DMS153 (cell line): Measurements from ENCODE around the gene ART5.

Source experiments
- DNase-seq: peaks from one replicate; lab custom pipeline; 2025; lab: John Stamatoyannopoulos, UW

Gene ART5, protein sequence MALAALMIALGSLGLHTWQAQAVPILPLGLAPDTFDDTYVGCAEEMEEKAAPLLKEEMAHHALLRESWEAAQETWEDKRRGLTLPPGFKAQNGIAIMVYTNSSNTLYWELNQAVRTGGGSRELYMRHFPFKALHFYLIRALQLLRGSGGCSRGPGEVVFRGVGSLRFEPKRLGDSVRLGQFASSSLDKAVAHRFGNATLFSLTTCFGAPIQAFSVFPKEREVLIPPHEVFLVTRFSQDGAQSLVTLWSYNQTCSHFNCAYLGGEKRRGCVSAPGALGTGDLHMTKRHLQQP

DNA sequence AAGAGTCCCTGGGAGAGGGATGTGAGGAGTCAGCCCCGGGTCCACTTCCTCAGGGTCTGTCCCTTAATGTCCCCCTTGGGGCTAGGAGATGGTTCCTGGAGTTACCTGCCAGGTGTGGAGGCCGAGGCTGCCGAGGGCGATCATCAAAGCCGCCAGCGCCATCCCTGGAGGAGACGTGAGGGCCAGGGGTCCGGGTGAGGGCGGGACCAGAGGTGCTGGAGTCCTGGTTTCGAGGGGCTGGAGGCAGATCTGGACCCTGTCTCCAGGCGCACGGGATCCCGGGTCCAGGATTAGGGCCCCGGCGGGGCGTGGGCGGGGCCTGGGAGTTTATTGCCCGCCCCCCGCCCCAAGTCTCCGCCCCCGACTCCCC, at the start of gene ART5:
Gene ART5 (minus strand): TSS at position 292 of the 370 bp plus-strand sequence. CDS start 130 bp downstream, at position 162.
- no peak for DNase-seq

DNA sequence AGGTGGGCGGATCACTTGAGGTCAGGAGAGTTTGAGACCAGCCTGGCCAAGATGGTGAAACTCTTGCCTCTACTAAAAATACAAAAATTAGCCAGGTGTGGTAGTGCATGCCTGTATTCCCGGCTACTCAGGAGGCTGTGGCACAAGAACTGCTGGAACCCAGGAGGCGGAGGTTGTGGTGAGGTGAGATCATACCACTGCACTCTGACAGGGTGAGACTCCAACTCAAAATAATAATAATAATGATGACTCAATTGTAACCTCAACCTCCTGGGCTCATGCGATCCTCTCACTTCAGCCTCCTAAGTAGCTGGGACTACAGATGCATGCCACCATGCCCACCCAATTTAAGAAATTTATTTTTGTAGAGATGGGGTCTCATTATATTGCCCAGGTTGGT, 45.0 kb upstream of the ART5 start:
- no peak for DNase-seq

DNA sequence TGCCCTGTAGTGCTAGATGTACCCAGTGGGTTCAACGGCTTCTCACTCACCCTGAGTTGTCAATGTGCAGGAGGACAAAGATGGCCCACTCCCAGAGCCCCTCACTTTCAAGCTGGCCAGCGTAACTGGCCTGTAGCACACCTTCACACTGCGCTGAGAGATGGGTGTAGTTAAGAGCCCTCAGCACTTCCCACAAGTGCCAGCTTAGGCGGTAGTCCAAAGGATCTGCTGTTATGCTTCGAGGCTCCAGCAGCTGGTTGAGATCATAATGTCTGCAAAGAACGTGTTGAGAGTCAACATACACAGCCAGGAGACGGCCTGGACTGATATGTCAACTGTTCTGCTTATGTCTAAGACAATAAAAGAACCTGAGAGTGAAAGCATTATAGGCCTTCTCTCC, 44.1 kb upstream of the ART5 start:
- no peak for DNase-seq

DNA sequence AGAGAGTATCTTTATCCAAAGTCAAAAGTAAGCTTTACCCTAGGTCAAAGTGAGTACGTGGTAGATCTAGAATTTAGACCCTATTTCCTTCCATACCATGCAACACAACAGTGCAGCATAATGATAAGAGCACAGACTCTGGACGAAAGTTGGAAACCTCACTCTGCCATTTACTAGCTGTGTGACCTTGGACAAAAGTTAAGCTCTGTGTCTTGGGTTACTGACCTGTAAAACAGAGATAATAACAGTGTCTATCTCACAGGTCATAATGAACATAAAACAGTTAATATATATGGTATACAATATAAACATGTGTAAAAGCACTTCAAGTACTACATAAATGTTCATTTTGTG, 43.0 kb upstream of the ART5 start:
- DNase-seq = no peak

DNA sequence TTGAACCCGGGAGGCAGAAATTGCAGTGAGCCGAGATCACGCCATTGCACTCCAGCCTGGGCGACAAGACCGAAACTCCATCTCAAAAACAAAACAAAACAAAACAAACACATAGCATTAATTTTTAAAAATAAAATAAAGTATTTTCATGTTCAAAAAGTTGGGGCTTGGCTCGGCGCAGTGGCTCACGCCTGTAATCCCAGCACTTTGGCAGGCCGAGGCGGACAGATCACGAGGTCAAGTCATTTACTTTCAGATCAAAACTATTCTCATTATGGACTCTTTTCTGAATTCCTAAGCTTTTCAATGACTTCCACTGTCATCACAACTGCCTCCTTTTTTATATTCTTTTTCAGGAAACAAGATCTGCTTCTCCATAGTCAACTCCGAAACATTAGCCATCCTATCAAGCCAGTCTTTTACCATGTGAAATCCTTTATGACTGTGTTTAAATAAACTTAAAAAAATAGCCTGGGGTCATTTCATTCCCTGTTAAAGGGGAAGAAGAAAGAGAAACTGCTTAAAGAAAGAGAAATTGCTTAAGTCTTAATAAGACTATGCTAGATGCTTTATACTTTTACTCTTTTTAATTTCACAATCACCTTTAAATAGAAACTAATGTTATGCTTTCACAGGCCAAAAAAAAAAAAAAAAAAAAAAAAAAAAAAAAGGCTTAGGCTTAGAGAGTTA, 42.5 kb upstream of the ART5 start:
- no peak for DNase-seq

DNA sequence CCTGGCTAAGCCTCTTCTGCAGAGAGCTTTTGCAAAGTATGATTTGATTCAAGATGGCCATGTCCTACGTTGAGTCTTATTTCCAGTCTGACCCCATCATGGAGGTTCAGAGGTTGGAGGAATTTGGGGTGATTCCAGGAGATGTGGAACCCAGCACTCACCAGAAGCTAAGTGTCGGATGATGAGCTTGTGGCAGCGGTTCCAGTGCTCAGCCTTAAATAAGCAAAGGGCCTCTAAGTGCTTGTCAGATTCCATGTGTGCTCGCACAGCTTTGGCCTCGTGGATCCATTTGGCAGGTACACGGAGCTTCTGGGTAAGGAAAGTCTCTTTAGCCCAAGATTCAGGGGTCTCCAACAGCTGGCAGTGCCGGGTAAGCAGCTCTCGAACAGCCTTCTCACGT, 41.2 kb upstream of the ART5 start:
- no peak for DNase-seq

DNA sequence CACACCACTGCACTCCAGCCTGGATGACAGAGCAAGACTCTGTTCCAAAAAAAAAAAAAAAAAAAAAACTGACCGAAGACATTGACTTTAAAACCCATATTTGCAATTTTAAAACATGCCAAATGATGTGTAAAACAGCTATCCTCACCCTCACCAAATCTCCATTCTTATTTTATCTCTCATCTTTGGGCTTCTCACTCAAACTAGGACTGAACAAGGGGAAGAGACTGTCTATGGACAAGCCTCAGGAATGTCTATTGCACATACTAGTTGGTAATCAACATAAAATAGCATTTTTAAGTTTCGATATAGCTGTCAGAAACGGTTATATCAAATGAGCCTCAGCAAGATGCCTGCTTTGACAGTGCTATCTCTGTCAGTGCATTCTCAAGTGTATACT, 37.3 kb upstream of the ART5 start:
- no peak for DNase-seq

DNA sequence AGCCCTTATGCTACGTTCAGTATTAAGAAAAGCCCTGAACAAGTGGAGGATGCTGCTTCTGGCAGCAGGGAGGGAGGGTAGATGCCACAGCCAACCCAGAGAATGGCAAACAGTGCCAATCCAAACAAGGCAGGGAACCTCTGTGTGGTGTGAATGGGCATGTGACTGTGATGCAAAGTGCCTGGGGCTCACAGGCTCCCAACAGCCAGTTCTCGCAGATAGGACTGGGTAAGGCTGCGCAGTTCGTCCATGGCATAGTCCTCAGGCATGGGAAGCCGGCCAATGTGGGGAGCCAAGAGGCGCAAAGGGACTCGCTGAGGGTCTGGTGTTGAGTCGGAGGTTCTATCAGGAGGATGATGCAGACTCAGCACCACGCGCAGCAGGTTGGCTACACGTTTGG, 34.2 kb upstream of the ART5 start:
- DNase-seq = no peak

DNA sequence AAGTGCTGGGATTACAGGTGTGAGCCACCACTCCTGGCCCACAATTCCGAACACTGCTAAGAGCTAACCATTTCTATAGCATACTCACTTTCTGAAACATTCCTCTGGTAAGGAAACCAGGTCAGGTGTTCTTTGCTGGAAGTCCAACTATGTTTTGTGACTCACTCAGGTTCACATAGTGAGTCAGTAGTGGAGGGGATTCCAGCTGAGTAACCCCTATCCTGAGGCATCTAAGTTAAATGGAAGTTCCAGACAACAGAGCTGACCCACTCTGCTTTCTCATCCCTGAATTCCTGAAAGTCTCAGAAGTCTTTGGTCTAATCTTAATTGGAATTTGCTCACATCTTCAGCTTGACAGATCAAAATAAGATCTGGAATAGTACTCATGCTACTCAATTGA, 32.4 kb upstream of the ART5 start:
- no peak for DNase-seq

DNA sequence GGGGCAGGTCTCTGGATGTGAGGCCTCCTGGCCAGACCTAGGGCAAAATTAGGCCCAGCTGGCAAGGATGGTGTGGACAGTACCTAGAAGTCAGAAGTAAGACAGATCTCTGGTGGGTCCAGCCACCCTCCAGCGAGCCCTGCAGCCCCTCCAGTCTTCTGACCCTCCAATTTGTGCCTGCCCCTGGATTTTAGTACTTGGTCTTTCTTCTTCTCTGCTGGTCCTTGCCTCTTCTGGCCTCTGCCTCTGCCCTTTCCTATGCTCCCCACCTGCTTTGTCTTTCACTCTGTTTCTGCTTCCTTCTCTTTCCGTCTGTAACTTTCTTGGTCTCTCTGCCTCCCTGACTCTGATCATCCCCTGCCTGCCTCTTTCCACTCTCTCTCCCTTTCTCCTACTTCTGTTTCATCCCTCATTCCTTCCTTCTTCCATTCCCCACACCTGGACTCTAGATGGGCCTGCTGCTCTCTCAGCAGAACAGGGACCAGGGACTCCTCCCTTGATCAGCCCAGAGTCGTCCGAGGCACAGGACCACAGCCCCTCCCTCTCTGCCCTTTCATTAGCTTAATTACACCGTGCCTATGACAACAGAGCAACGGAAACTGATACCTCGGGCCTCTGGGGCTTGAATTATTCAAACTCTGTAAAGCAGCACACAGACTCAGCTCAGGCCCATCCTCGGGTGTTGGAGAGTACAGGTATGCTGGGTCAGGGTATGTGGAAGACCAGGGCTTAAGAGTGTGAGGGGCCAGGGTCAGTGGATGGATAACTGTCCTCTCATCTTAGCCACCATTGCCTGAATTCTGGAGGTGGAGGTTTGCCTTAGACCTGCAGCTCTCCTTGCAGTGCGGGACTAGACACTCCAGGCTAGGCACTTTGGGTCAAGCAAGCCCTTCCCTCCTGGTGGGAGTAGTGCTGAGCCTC, 29.8 kb upstream of the ART5 start, which contains the start of gene CHRNA10:
Gene CHRNA10 (minus strand): TSS at position 51 of the 921 bp plus-strand sequence. CDS start 72 bp downstream, outside the sequence.
- DNase-seq = no peak

DNA sequence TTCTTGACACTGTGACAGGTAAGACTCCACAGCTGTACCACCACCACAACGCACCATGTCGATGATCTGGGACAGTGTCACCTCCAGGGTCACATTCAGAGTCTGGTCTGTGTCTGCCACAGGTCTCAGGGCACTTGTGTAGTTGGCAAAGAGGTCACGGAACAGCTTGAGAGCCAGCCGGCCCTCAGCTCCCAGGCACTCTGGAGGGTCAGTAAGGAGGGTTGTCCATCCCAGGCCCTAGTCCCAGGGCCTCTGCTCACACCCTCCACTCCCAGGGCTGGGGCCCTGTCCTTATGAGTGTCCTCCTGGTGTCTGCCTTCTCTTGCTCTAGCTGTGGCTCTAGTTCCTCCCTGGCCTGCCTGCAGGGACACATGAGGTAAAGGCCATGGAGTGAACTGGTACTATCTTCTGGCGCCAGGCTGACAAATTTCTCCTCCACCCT, 28.0 kb upstream of the ART5 start:
- DNase-seq = no peak

DNA sequence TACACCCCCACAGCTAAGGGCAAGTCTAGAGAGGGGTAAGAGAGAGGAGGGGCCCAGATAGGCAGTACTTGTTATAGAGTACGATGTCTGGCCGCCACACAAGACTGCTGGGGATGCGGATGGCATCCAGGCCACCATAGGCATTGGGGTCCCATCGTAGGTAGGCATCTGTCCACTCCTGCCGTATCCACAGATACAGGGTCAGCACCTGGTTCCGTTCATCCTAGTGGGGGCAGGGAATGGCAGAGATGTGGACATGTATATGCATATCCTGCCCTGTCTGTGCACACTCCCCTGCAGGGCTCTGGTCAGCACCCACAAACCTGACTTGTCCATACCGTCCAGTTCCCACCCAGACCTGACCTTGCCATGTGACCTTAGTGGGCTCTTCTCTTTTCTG, 27.3 kb upstream of the ART5 start:
- DNase-seq = no peak

DNA sequence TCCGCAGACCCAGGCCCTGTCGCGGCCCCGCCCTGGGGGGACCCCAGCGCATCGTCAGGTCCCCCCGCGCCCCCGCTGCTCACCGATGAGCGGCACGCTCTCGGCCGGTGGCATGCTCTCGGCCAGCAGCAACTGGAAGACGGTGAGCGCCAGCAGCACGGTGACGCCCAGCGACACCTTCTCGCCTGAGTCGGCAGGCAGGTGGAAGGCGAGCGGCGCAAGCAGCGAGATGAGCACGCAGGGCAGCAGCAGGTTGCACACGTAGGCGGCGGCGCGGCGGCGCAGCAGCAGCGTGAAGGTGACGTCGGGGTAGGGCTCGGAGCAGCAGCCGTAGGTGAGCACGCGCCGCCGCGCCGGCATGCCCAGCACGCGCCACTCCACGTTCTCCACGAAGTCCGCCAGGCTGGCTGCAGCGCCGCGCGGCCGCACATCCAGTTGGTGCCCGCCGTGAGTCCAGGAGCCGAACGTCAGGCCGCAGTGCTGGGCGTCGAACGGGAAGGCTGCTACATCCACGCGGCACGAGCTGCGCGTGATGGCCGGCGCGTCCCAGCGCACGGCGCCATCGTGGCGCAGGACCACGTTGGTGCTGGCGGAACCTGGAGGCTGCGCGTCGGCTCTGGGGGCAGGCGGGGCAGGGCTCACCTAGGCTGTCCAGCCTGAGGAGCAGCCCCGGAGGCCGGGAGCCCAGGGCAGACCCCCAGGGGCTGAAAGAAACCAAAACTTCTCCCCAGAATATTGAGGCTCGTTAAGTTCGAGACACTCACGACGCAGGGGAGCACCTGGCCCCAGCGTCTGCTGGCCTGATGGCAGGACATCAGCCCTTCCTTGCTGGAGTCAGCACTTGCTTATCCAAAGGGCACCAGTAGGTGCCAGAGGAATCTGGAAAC, 25.6 kb upstream of the ART5 start:
- no peak for DNase-seq

DNA sequence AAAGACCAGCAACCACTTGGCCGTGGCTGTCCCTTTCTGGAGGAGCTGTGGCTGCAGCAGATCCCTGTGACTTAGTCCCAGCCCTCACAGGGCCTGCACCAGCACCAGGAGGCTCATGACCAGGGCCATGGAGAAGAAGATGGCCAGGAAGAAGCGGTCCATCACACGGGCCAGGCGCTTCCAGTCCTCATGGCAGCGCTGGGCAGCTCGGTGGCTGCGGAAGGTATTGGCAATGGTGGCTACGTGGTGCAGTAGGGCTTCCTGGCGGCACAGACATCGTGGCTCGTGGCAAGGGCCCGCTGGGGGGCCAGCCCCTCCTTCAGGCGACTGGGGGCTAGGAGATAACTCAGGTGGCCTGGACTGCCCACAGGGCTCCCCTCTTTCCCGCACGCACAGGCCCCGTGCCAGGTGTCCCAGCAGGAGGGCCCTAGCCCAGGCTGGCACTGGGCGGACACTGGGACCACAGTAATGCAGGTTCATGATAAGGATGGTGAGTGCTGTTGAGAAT, 24.3 kb upstream of the ART5 start:
- DNase-seq = no peak

DNA sequence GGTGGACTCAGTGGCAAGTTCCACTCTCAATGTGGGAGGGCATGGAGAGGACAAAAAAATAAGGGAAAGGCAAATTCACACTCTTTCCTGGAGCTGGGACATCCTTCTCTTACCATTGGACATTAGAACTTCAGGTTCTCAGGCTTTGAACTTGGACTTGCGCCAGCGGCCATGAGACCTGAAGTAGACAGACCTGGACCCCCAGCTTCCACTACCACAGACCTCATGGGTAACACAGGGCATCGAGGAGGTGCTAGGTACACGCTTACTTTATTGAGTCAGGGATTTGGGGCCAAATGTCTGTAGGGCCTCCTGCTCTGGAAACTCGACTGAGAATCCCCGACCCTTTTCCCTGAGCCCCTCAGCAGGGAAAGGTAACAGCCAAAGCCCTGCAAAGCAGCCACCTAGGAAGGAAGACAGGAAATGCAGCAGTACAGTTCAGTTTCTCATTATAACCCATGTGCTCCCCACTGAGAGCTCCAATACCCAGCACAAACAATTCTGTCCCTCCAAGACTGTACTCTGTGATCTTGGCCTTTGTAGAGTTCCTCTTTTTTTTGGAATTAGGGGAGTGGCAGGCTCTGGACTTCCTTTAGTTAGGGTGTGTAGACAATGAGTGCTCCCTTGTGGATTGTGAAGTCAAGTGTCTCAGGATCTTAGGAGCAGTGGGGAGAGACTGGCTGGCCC, 23.7 kb upstream of the ART5 start:
- DNase-seq = no peak

DNA sequence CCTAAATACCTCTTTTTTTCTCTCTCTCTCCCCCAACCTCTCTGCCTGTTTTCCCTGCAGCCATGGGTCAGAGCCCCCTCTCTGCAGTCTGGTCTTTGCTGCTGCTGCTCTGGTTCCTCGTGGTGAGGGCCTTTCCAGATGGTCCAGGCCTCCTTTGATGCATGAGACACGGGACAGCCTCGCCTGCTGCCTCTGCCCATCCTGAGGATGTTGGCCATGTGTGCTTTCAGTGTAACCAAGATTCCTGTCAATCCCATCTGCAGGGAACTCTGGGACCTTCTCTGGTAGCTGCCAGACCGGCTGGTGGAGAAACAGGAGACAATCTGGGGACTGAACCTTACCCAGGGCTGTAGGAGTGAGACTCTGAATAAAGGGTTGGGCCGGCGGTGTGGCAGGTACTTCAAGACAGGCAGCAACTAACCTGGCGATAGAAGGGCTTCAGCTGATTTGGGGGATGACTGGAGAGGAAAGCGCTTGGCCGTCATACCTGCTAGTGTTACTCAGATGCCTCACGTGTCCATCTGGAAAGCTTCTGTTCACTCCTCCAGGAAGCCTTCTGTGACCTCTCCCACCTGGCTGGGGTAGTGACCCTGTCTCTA, 22.3 kb upstream of the ART5 start:
- no peak for DNase-seq

DNA sequence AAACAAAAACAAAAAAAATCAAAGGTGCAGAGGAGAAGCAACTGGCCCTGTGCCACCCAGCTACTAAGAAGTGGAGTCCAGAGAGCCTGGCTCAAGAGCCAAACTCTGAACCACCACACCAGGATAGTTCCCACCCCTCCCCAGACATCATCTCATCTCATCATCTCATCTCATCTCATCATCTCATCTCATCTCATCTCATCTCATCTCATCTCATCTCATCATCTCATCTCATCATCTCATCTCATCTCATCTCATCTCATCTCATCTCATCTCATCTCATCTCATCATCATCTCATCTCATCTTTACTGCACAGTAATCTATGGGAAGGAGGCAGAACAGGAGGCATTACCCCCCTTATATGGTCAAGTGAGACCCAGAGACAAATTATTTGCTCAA, 21.1 kb upstream of the ART5 start:
- no peak for DNase-seq

DNA sequence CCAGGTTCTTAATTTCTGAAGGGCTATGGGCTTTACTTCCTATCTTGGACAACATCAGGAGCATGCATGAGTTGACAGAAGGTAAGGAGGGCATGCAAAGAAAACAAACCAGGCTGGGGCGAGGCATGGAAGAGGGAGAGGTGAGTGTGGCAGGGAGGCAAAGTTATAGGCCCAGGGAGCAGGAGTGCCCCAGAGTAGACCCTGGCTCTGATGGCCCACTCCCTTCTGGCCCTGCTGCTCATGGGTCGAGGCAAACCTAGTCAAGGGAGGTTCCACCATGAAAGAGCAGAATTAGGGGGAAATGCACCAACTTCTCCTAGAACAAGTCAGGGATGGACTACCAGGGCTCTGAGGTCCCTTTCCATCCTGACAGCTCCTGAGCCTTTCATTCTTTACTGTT, 19.2 kb upstream of the ART5 start:
- no peak for DNase-seq

DNA sequence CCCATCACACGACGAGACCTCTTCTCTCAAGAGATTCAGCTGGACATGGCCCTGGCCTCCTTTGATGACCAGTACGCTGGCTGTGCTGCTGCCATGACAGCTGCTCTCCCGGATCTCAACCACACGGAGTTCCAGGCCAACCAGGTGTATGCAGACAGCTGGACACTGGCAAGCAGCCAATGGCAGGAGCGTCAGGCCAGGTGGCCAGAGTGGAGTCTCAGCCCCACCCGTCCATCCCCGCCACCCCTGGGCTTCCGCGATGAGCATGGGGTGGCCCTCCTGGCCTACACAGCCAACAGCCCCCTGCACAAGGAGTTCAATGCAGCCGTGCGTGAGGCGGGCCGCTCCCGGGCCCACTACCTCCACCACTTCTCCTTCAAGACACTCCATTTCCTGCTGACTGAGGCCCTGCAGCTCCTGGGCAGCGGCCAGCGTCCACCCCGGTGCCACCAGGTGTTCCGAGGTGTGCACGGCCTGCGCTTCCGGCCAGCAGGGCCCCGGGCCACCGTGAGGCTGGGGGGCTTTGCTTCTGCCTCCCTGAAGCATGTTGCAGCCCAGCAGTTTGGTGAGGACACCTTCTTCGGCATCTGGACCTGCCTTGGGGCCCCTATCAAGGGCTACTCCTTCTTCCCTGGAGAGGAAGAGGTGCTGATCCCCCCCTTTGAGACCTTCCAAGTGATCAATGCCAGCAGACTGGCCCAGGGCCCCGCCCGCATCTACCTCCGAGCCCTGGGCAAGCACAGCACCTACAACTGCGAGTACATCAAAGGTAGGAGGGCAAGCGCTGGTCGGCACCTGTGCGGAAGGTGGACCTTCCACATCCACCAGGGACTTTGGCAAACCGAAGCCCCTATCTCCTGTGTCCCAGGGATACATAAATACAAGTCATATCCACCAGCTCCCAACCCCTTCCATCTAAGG, 18.1 kb upstream of the ART5 start:
- no peak for DNase-seq
